ENCODE data around the gene CDKN1B.

DNA sequence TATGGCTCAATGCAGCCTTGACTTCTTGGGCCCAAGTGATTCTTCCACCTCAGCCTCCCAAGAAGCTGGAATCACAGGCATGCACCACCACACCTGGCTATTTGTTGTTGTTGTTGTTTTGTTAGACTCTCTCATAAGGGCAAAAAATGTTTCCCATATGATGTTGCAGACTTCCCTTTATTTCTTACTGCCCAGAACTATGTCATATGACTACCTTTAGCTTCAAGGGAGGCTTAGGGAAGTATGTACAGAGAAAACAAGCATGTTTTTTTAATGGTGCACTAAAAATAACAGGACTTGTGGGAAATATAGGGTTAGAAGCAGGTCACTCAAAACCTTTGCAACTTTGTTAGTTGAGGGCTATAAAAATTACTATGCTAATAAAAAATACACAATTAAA lies 16.9 kb upstream of the CDKN1B start:
- TF ChIP-seq, protein P1, sequence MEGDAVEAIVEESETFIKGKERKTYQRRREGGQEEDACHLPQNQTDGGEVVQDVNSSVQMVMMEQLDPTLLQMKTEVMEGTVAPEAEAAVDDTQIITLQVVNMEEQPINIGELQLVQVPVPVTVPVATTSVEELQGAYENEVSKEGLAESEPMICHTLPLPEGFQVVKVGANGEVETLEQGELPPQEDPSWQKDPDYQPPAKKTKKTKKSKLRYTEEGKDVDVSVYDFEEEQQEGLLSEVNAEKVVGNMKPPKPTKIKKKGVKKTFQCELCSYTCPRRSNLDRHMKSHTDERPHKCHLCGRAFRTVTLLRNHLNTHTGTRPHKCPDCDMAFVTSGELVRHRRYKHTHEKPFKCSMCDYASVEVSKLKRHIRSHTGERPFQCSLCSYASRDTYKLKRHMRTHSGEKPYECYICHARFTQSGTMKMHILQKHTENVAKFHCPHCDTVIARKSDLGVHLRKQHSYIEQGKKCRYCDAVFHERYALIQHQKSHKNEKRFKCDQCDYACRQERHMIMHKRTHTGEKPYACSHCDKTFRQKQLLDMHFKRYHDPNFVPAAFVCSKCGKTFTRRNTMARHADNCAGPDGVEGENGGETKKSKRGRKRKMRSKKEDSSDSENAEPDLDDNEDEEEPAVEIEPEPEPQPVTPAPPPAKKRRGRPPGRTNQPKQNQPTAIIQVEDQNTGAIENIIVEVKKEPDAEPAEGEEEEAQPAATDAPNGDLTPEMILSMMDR (IDR thresholded peaks at IDR 0.05): no peak
- TF ChIP-seq POLR2A (IDR thresholded peaks at IDR 0.05): no peak
